OCI-LY1 (cell line): ENCODE data around the gene NPAS3.

ENCODE experiments used
- H2AFZ ChIP-seq: fragments of 200-600 bp; sonication (generic), shearing (Covaris generic); 2 replicates; pipeline ENCODE4 v1.6.0; 2014; ENCODE audit warnings: antibody characterized with exemption, mild to moderate bottlenecking, low read length
- H3F3A ChIP-seq: fragments of 200-600 bp; sonication (generic), shearing (Covaris generic); 2 replicates; pipeline ENCODE4 v1.6.0; 2014; ENCODE audit warnings: mild to moderate bottlenecking, antibody characterized with exemption, low read length, moderate library complexity; ENCODE audit not compliant: insufficient read depth
- H3K27ac ChIP-seq: fragments of 200-600 bp; sonication (generic); 2 replicates; pipeline ENCODE4 v1.5.1; 2014; ENCODE audit warnings: low read length, mixed run types, mild to moderate bottlenecking, low read depth; ENCODE audit not compliant: poor library complexity, severe bottlenecking
- H3K27me3 ChIP-seq: fragments of 200-600 bp; sonication (generic); 2 replicates; pipeline ENCODE4 v1.6.0; 2014; ENCODE audit warnings: antibody characterized with exemption, mild to moderate bottlenecking, low read length, moderate library complexity; ENCODE audit not compliant: insufficient read depth
- H3K36me3 ChIP-seq: fragments of 200-600 bp; sonication (generic); 2 replicates; pipeline ENCODE4 v1.6.1; 2014; ENCODE audit warnings: mild to moderate bottlenecking, antibody characterized with exemption, low read length, moderate library complexity, mixed read lengths; ENCODE audit not compliant: insufficient read depth
- H3K4me1 ChIP-seq: fragments of 200-600 bp; sonication (generic); 2 replicates; pipeline ENCODE4 v1.5.1; 2014; ENCODE audit warnings: mild to moderate bottlenecking, low read length, moderate library complexity; ENCODE audit not compliant: insufficient read depth, severe bottlenecking
- H3K4me2 ChIP-seq: fragments of 200-600 bp; sonication (generic), shearing (Covaris generic); 2 replicates; pipeline ENCODE4 v1.6.1; 2014; ENCODE audit warnings: low read length
- H3K4me3 ChIP-seq: fragments of 200-600 bp; sonication (generic); 2 replicates; pipeline ENCODE4 v1.5.1; 2014; ENCODE audit warnings: low read length, low read depth, mild to moderate bottlenecking, mixed read lengths; ENCODE audit not compliant: poor library complexity, severe bottlenecking
- H3K79me2 ChIP-seq: fragments of 200-600 bp; shearing (Covaris generic); 2 replicates; pipeline ENCODE4 v1.6.1; 2016; ENCODE audit warnings: mixed run types, low read length, mixed read lengths; ENCODE audit not compliant: insufficient read depth
- H3K9ac ChIP-seq: fragments of 200-600 bp; sonication (generic), shearing (Covaris generic); 2 replicates; pipeline ENCODE4 v1.6.1; 2014; ENCODE audit warnings: mild to moderate bottlenecking, low read length, mixed read lengths
- H3K9me2 ChIP-seq: fragments of 200-600 bp; sonication (generic), shearing (Covaris generic); 2 replicates; pipeline ENCODE4 v1.6.1; 2014; ENCODE audit warnings: low read depth, mild to moderate bottlenecking, low read length, mixed read lengths
- H3K9me3 ChIP-seq: fragments of 200-600 bp; shearing (Covaris generic); 2 replicates; pipeline ENCODE4 v1.6.1; 2014; ENCODE audit warnings: low read length, mixed read lengths
- H4K20me1 ChIP-seq: fragments of 200-600 bp; sonication (generic), shearing (Covaris generic); 2 replicates; pipeline ENCODE4 v1.6.0; 2016; ENCODE audit warnings: mild to moderate bottlenecking, low read length; ENCODE audit not compliant: insufficient read depth
- CTCF ChIP-seq: fragments of 200-600 bp; sonication (generic), shearing (Covaris generic); IDR thresholded peaks from 2 replicates; pipeline ENCODE4 v1.5.1; 2017; ENCODE audit warnings: mild to moderate bottlenecking, antibody characterized with exemption, low read length, moderate library complexity, mixed read lengths
- EZH2 ChIP-seq: fragments of 200-600 bp; sonication (generic), shearing (Covaris generic); IDR thresholded peaks from 2 replicates; pipeline ENCODE4 v1.8.0; 2017; ENCODE audit warnings: borderline replicate concordance, mixed run types, mild to moderate bottlenecking, antibody characterized with exemption, low read length, moderate library complexity, mixed read lengths

The NPAS3 gene

GRCh38 chr14:33375196-33375595 lies 436.5 kb downstream of the NPAS3 start:
- H3K27me3 ChIP-seq = no peaks in the 10 kb centered on the region
- H3K36me3 ChIP-seq = no peaks in the 10 kb centered on the region
- H3K9me2 ChIP-seq = no peaks in the 10 kb centered on the region
- H3K79me2 ChIP-seq = no peaks in the 10 kb centered on the region
- H3F3A ChIP-seq = no peaks in the 10 kb centered on the region
- no peaks in the 10 kb centered on the region for H3K4me1 ChIP-seq
- TF ChIP-seq CTCF (no peak), EZH2 (no peak)
- H3K9ac ChIP-seq = no peak overlapping the region
- no peaks in the 10 kb centered on the region for H4K20me1 ChIP-seq
- no peaks in the 10 kb centered on the region for H3K9me3 ChIP-seq
- H3K27ac ChIP-seq = no peak overlapping the region
- H3K4me2 ChIP-seq = no peak overlapping the region
- H3K4me3 ChIP-seq = no peak overlapping the region
- H2AFZ ChIP-seq = no peak overlapping the region

GRCh38 chr14:33375786-33376185 lies 437.1 kb downstream of the NPAS3 start:
- Histone ChIP-seq H3K4me2 (no peak overlapping the region), H3K9me2 (no peaks in the 10 kb centered on the region), H3K27ac (no peak overlapping the region), H3K4me3 (no peak overlapping the region), H3K9ac (no peak overlapping the region), H3K79me2 (no peaks in the 10 kb centered on the region), H3F3A (no peaks in the 10 kb centered on the region), H3K4me1 (no peaks in the 10 kb centered on the region), H3K36me3 (no peaks in the 10 kb centered on the region), H2AFZ (no peak overlapping the region), H4K20me1 (no peaks in the 10 kb centered on the region), H3K27me3 (no peaks in the 10 kb centered on the region), H3K9me3 (no peaks in the 10 kb centered on the region)
- TF ChIP-seq CTCF (no peak), EZH2 (no peak)

GRCh38 chr14:33376510-33376909 lies 437.8 kb downstream of the NPAS3 start:
- Histone ChIP-seq H3K4me1 (no peaks in the 10 kb centered on the region), H3K79me2 (no peaks in the 10 kb centered on the region), H3K9me3 (no peaks in the 10 kb centered on the region), H3K27ac (no peak overlapping the region), H2AFZ (no peak overlapping the region), H3K9me2 (no peaks in the 10 kb centered on the region), H3K27me3 (no peaks in the 10 kb centered on the region), H3K9ac (no peak overlapping the region), H3K4me2 (no peak overlapping the region), H4K20me1 (no peaks in the 10 kb centered on the region), H3F3A (no peaks in the 10 kb centered on the region), H3K4me3 (no peak overlapping the region), H3K36me3 (no peaks in the 10 kb centered on the region)
- TF ChIP-seq CTCF (no peak), EZH2 (no peak)
